ENCODE data around the gene MX2. TPM values are rescaled to one million over a fixed set of nuclear protein-coding genes. Genes with fewer than 3 reads are reported as not detected.
A peak's percentile ranks its signal among the peaks of the same experiment; 100 is the strongest.
"Not testable (repeated sequence)": the region's sequence is repeated elsewhere in the genome, so short reads cannot be mapped to it uniquely, and the experiment has no call there.

Gene MX2
- polyA plus RNA-seq, 5 donors: 0.76 to 2.6 (median 2.0) TPM

- DNase-seq: no peak
These were observed 49.7 kb downstream of the MX2 start for GRCh38 chr21:41411449-41412089.

- DNase-seq: not testable (repeated sequence)
These were observed 55.7 kb downstream of the MX2 start for GRCh38 chr21:41417505-41417904.

- no peak for DNase-seq
These were observed 56.6 kb downstream of the MX2 start for GRCh38 chr21:41418393-41418792.

- no peak for DNase-seq
These were observed 57.3 kb downstream of the MX2 start for GRCh38 chr21:41418956-41419680.

- DNase-seq: peak; percentile 87 to 89
These were observed 58.4 kb downstream of the MX2 start for GRCh38 chr21:41419921-41420862.

- DNase-seq: not testable (repeated sequence)
These were observed 59.2 kb downstream of the MX2 start for GRCh38 chr21:41420998-41421397.

- no peak for DNase-seq
These were observed 60.9 kb downstream of the MX2 start for GRCh38 chr21:41422546-41423304.

- DNase-seq: not testable (repeated sequence)
These were observed 61.4 kb downstream of the MX2 start for GRCh38 chr21:41423305-41423636.

- no peak for DNase-seq
These were observed 63.7 kb downstream of the MX2 start for GRCh38 chr21:41425588-41425953.

GRCh38 chr21:41425954-41426675 lies 64.3 kb downstream of the MX2 start, which contains the start of gene MX1:
TSS of gene MX1 (plus strand) at chr21:41426239. CDS start at chr21:41432071, 5,832 bp downstream.
- DNase-seq: peak; percentile 48 to 56

GRCh38 chr21:41426676-41427404 lies 65.0 kb downstream of the MX2 start:
- DNase-seq: no peak

- no peak for DNase-seq
These were observed 65.7 kb downstream of the MX2 start for GRCh38 chr21:41427556-41427955.

- DNase-seq: no peak
These were observed 66.5 kb downstream of the MX2 start for GRCh38 chr21:41428311-41428710.

GRCh38 chr21:41428847-41429246 lies 67.0 kb downstream of the MX2 start:
- DNase-seq: no peak

GRCh38 chr21:41429305-41429704 lies 67.5 kb downstream of the MX2 start:
- no peak for DNase-seq

GRCh38 chr21:41429925-41430491 lies 68.2 kb downstream of the MX2 start:
- DNase-seq: no peak

GRCh38 chr21:41431788-41432548 lies 70.1 kb downstream of the MX2 start:
- DNase-seq: no peak

GRCh38 chr21:41432562-41433460 lies 71.0 kb downstream of the MX2 start:
- DNase-seq: no peak

All from right lung (tissue), 5 donors.